Choroid plexus epithelial cell (primary cell): ENCODE measurements around the gene SFMBT2.

ENCODE experiments used
- DNase-seq: peaks from one replicate; pipeline ENCODE4 v3.0.0-alpha.2; 2010; ENCODE audit warnings: low read depth
- H3K4me3 ChIP-seq: 2 replicates; pipeline ENCODE4 v1.5.1; 2011; ENCODE audit warnings: low read depth, mild to moderate bottlenecking, control low read depth, low read length, moderate library complexity
- TF ChIP-seq, protein P1 (sequence below): conservative IDR thresholded peaks from 2 replicates; pipeline ENCODE4 v1.5.1; 2011; ENCODE audit warnings: low read depth, mild to moderate bottlenecking, control low read depth, inconsistent platforms, low read length, moderate library complexity

SFMBT2 gene

DNA sequence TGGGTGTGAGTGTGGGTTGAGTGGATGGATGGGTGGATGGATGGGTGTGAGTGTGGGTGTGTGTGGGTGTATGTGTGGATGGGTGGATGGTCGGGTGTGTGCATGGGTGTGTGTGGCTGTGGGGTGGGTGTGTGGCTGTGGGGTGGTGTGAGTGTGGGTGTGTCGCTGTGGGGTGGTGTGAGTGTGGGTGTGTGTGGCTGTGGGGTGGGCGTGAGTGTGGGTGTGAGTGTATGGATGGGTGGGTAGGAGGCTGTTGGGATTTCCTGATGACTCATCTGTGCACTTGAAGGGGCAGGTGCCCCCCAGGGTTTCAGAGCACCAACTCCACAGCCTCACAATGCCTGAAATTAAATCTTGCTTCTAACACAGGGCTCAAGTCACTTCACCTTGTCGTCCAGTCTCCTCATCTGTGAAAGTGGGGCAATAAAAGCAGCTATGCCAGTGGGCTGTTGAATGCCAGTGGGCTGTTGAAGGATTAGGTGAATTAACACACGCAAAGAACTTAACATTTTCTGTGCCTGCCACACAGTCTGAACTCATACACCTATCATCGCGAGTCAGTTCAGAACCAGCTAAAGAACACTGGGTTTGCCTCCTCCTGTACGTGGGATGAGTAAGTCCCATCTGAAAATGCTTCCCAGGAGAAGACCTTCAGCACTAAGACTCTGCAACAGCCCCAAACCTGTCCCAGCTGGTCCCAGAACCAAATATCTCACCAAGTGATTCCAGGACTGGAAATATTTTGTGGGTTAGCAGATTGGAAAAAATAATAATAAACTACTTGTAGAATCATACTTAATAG is 32.0 kb downstream of the SFMBT2 start:
- TF ChIP-seq, protein P1, sequence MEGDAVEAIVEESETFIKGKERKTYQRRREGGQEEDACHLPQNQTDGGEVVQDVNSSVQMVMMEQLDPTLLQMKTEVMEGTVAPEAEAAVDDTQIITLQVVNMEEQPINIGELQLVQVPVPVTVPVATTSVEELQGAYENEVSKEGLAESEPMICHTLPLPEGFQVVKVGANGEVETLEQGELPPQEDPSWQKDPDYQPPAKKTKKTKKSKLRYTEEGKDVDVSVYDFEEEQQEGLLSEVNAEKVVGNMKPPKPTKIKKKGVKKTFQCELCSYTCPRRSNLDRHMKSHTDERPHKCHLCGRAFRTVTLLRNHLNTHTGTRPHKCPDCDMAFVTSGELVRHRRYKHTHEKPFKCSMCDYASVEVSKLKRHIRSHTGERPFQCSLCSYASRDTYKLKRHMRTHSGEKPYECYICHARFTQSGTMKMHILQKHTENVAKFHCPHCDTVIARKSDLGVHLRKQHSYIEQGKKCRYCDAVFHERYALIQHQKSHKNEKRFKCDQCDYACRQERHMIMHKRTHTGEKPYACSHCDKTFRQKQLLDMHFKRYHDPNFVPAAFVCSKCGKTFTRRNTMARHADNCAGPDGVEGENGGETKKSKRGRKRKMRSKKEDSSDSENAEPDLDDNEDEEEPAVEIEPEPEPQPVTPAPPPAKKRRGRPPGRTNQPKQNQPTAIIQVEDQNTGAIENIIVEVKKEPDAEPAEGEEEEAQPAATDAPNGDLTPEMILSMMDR, result no peak
- DNase-seq, result no peak
- H3K4me3 ChIP-seq, result no peak overlapping the region

DNA sequence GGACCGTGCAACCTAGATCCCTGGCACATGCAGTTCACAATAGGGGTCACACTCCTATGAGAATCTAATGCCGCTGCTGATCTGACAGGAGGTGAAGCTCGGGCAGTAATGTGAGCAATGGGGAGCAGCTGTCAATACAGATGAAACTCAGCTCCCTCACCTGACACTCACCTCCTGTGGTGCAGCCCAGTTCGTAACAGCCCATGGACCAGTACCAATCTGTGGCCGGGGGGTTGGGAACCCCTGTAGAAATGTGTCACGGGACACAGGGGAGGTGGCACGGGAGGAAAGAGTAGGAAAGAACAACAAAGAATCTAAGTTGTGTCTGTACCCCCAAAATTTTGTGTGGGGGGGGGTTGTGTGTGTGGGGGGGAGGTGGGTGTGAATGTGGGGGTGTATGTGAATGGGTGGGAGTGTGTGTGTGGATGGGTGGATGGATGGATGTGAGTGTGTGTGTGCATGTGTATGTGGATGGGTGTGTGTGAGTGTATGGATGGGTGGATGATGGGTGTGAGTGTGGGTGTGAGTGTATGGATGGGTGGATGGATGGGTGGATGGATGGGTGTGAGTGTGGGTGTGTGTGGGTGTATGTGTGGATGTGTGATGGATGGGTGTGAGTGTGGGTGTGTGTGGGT is 33.1 kb downstream of the SFMBT2 start:
- no peak for DNase-seq
- TF ChIP-seq, protein P1, result no peak
- H3K4me3 ChIP-seq, result no peak overlapping the region

DNA sequence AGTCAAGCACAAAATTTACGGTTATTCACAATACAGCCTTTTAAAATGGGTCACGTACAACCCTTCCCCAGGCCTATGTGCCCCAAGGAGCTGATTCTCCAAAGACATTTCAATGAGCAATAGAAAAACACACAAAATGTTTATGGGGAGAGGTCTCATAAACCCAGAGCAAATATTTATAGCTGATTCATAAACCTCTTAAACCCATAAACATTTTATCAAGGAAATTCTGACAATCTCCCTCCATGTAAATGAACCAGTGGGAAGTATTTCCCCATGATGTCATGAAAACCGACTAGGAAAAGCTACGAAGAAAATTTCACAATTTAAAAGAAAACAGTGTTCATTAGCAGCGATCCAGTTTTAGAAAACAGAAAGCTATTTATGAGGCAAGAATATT is 36.0 kb downstream of the SFMBT2 start:
- no peak overlapping the region for H3K4me3 ChIP-seq
- TF ChIP-seq, protein P1, result no peak
- DNase-seq, result no peak

DNA sequence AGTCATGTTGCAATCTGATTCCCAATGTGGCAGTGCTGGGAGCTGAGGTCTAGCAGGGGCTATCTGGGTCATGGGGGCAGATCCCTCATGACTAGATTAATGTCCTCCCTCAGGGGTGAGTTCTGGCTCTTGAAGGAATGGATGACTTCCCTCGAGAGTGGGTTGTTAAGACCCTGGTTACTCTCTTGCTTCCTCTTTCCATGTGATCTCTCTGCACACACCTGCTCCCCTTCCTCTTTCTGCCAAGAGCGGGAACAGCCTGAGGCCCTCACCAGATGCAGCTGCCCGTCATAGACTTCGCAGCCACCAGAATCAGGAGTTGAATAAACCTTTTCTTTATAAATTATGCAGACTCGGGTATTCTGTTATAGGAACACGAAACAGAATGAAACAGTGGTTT is 37.8 kb downstream of the SFMBT2 start:
- no peak overlapping the region for H3K4me3 ChIP-seq
- TF ChIP-seq, protein P1, result no peak
- DNase-seq, result no peak

DNA sequence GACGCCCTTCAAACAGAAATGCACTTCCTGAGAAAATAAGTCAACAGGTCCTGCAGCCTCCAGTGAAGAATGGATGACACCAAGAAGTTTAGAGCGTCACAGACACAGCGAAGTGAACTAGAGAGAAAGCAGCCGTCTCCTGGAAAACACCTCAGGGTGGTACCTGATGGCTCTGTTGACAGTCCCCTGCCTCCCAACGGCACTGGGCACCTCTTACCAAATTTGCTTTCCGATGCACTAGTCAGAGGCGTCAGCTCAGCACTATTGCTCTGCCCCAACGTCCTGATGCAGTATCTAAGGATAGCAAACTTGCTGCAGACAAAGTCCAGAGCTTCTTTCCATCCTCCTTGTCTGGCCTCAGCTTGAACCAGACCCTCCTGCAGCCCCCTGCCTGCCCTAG is 38.3 kb downstream of the SFMBT2 start:
- TF ChIP-seq, protein P1, result no peak
- no peak for DNase-seq
- no peak overlapping the region for H3K4me3 ChIP-seq

DNA sequence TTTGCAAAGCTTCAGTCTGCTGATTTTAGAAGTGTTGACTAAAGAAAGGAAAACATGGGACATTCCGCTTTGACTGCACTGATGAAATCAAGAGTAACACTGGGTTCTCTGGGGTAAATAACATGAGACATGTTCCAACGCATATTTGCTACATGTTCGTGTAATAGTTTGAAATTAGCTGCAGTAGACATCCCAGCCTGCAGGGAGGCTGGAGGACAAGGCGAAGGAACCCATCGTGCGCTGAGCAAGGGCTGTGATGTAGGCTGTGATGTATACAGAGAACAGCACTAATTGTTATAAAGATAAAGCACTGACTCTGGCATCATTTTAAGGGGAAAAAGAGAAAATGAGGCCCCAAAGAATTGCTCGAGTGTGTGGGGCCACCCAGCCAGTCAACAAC is 40.3 kb downstream of the SFMBT2 start:
- no peak overlapping the region for H3K4me3 ChIP-seq
- no peak for DNase-seq
- TF ChIP-seq, protein P1, result no peak
